Measurements from ENCODE around the gene PRDM16.

PRDM16 gene

DNA sequence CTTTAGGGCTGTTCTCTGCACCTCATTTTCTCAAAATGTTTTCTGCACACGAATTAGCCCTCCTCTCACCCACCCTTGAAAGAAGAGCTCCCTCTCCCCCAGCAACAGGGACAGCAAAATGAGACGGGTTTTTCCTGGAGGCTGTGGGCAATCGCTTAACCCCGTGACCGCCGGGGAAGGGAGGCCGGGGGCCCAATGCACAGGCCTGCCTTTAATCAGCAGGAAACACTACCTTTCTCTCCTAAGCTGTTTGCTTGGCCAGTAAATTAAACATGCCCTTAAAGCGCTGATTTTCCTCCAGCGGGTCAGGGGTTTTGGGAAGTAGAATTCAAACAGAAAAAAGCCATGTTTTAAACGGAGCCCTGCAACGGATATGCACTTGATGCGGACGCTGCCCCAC lies 114.4 kb downstream of the PRDM16 start:
- no peak for DNase-seq (ENCODE audit: low read depth)

DNA sequence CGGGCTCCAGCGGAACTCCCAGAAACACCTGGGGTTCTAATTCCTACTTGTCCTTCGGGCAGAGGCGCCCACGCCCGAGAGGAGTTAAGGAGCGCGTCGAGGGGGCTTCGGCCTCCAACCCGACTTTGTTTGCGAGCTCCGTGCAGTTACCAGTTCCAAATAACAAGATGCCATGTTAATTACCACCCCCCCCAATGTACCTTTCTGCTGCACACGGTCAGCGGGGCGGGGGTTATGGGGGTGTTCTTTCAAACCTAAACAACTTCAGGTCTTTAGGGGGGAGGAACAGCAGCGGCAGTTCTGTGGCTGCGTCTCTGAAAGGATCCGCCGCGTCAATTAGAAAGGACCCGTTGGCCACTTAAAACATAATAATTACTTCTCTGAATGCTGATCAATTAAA lies 114.8 kb downstream of the PRDM16 start:
- DNase-seq (ENCODE audit: low read depth): no peak

DNA sequence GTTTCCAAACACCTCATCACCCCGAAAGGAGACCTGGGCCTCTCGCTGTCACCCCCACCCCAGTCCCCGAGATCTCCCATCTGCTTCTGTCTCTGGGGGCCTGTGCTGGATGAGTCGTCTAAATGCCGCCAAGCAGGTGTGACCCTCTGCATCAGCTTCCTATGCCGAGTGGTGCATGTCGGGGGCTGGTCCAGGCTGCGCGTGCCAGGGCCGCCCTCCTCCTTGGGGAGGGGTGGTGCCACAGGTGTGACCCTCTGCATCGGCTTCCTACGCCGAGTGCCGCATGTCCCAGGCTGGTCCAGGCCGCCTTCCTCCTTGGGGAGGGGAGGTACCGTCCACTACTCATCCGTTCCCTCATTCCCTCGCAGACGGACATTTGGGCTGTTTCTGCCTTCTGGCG lies 115.7 kb downstream of the PRDM16 start:
- DNase-seq (ENCODE audit: low read depth): no peak

DNA sequence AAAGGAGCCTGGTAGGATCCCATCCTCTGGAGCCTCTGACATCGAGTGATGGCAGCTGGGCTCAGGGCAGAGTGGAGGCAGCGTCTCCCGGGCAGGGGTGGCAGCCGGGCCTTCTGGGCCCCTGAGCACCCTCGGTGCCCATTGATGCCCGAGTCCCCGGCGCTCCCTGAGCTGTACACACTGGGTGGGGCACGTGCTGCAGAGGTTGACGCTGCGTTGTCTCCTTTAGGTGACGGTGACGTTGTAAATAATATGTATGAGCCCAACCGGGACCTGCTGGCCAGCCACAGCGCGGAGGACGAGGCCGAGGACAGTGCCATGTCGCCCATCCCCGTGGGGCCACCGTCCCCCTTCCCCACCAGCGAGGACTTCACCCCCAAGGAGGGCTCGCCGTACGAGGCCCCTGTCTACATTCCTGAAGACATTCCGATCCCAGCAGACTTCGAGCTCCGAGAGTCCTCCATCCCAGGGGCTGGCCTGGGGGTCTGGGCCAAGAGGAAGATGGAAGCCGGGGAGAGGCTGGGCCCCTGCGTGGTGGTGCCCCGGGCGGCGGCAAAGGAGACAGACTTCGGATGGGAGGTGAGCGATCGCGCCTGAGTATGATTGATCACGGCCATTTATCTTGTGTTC lies 117.0 kb downstream of the PRDM16 start:
- no peak for DNase-seq (ENCODE audit: low read depth)

DNA sequence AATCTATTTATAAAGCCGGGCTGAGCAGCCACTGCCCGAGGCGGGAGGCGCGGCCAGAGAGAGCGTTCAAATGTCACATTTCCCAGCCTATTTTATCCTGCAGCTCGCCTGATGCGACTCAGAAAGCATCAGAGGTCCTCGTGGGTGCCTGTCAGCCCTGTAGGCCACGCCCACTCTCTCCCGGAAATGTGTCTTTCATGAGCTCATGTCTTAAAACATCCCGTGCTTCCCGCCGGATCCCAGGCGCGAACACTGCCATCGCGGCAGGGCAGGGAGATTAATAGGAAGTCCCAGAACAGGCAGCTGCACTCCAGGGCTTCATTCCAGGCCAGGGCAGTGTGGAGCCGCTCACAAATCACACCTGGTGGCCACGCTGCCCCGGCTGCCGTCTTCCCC lies 117.5 kb downstream of the PRDM16 start:
- peak; percentile 37 for DNase-seq (ENCODE audit: low read depth)

DNA sequence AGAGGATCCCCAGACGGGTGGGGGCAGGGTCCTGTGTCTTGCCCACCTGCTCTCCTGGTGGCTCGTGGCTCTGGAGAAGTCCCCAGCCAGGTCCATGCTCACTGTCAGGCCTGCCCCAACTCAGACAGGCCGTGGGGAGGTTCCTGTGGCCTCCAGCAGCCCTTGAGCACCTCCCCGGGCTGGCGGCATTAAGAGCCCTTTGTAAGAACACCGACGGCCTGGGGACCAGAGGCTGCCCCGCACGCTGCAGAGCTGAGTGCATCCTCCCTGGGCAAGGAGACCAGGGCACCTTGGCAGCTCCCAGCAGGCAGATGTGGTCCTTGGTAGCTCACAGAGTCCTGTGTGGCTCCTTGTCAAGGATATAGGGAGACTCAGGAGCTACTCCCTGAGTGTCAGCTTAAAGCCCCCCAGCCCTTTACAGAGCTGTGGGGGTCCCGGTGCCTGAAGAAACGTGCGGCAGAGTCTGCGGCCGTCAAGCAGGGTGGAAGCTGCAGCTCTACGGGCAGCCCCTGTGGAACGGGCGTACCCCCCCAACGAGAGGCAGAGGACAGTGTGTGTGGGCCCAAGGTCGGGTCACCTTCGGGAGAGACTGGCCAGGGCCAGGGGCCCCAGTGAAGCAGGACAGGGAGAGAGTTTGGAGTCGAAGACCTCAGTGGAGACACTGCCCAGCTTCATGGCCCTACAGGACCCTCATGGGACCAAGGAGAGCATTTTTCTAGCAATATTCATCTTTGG lies 118.6 kb downstream of the PRDM16 start:
- no peak for DNase-seq (ENCODE audit: low read depth)

DNA sequence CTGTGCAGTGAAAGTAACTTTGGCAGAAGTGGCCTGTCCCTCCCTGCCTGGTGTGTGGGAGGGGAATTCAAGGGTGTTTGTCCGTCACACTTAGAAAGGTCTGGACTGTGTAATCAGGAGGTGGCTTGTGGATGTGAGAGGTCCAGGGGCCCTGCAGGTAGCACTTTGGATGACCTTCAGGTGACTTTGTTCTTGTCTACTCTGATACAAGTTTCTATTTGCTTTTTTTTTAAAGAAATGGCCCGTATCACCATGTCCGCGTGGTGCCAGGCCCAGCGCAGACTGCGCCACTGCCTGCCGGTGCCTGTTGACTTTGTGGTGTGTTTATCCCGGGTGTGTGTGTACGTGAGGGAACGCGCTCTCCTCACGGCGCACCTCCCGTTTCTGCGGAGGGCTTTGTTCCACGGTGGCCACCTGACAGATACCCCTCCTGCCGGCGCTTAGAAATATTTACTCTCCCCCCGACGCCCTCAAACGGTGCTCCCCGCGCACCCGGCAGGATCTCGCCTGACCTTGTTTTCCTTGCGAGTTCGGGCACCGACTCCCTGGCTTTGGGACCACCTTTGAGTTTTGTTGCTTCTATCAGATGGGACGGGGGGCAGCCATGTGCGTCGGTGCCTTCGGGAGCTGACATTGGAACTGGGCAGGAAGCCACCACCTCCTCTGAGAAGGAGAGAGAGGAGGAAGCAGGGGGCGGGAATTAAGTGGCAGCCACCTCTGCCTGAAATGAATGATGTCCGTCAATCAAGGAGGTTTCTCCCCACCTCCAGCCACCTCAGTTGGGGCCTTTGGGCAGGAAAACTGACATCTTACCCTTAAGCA lies 119.4 kb downstream of the PRDM16 start:
- no peak for DNase-seq (ENCODE audit: low read depth)

DNA sequence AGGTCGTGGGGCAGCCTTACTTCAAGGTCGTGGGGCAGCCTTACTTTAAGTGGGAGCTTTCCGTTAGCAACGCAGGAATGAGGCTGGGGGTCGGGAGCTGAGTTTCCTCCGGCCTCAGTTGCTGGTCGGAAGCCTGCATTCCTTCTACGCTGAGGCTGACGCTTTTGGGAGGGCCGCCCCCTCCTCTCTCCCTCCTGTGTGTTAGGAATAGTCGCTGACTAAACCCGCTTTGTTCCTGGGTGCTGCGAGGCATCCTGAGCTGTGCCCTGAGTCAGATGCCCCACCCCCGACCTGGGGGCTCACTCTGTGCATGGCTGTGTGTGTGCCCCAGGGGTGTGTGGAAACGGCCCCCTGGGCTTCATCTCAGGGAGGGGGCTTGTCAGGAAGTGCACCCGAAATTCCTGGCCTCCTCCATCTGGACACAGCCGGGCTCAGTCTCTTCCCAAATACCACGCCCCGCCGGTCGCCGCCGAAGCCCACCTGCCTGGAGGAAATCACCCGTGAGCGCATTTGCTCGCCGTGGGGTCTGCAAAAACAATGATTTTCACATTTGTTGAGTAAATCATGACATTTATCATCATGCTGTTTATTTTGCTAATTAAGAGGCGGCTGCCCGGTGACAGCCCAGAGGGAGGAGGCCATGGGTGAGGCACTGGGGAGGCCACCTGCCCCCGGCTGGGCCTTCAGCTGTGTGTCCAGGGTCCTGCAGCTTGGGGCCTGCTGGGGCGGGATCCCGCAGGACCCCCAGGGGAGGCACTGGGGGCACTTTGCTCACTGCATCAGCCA lies 121.4 kb downstream of the PRDM16 start:
- no peak for DNase-seq (ENCODE audit: low read depth)

DNA sequence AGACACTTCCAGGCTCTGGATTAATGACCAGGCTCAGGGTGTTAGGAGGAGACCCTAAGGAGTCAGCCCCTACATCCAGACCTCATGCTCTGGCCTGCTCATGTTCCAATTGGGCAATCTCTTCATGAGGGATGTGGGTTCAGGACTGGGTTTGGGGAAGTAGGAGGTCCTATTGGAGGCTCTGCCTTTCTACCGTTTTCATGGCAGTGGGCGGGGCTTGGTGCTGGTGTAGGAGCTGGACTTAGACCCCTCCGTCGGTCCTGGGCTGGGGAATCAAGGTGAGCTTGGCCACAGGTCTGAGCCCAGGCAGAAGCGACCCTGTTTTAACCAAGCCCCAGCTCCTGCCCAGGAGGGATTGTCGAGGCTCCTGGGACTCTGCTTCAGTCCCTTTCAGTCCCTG lies 123.4 kb downstream of the PRDM16 start:
- DNase-seq (ENCODE audit: low read depth): no peak

DNA sequence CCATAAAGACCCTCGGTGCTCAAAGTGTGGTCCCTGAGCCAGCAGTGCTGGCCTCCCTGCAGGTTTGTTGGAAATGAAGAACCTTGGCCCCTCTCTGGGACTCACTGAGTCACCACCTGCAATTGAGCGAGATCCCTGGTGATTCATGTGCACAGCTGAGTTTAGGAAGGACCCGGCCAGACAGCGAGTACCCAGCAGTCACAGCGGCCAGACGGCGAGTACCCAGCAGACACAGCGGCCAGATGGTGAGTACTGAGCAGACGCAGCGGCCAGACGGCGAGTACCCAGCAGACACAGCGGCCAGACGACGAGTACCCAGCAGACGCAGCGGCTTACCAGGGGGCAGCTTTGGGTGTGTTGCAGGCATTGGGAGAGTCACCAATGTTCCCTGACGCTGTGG lies 123.8 kb downstream of the PRDM16 start:
- DNase-seq (ENCODE audit: low read depth): no peak

DNA sequence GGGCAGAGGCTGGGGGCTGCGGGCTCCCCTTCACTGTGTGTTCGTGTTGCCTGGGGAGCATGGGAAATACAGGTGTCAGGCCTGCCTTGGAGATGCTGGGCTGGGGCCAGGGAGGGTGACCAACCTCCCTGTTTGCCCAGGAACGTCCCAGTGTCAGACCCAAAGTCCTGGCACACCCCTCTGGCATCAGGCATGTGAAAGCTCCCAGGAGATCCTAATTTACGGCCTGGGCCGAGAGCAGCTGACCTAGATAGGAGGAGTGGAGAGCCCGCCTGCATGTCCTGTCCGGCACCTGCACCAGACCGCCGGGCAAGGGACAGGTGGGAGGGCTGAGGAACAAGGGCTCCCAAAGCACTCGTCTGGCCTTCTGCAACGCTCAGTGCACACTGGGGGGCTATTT lies 124.8 kb downstream of the PRDM16 start:
- DNase-seq (ENCODE audit: low read depth): no peak

DNA sequence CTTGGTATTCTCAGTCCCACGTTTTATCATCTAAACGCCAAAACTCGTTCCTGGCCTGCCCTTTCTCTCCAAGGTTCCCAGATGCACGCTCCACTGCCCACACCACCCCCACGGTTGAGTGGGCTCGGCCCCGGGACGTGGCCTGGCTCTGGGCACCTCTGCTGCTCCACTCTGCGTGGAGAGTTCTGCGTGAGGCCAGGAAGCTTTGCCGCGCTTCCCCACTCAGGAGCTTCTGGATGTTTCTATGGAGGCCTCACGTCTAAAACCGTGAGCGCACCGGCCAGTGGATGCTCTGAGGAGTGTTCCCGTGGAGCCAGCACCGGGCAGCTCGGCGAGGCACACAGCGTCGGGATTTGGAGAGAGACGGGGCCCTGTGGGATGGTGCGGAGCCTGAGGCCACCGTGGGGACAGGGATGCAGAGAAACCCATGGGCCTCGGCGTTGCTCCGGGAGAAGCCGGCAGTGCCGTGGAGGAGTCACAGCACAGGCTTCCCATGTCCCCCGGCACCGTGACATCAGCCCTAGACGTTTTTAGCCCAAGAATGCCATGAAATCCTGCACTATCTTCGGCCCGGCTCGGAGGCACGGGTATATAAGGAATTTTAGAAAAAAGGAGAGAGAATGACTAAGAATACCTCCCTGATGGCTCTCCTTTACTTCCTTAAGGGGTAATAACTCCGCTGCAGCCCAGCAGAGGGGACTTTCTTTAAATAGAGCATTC lies 125.9 kb downstream of the PRDM16 start:
- no peak for DNase-seq (ENCODE audit: low read depth)

DNA sequence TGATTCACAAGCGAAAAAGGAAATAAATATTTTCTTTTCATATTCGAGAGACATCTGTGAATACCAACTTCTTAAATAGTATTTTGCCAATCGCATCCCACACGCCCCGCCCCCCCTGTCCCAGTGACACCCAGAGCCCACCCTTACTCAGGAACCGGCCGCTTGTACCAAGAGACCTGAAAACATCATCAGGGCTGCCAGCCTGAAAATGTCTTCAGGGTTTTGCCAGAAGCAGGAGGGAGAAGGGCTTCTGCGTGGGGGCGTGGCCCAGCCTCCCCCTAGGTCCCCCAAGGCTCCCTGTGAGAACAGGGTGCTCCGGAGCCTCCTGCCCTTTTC lies 126.4 kb downstream of the PRDM16 start:
- no peak for DNase-seq (ENCODE audit: low read depth)

DNA sequence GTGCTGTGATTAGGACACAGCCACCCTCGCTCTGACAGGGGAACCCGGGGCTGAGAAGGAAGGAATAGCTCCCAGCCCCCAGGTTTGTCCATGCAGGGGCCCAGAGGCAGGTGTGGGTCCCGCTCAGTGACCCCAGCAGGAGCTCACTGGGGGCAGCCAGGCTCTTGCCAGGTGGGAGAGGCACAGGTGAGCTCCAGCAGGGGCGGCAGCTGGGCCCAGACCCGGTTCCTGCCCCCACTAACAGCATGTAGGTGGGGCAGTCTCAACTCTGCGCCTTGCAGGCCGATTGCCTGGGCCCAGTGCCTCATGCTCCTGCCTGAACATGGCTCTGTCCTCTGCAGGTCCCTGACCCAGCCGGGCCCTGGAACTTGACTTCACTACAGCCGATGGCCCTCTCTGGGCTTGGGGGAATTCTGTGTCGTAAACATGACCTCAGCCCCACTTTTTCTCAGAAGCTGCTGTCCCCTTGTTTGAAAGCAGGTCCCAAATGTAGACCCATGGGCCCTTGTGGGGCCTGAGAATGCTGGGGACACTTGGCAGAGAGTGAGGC lies 127.0 kb downstream of the PRDM16 start:
- no peak for DNase-seq (ENCODE audit: low read depth)

DNA sequence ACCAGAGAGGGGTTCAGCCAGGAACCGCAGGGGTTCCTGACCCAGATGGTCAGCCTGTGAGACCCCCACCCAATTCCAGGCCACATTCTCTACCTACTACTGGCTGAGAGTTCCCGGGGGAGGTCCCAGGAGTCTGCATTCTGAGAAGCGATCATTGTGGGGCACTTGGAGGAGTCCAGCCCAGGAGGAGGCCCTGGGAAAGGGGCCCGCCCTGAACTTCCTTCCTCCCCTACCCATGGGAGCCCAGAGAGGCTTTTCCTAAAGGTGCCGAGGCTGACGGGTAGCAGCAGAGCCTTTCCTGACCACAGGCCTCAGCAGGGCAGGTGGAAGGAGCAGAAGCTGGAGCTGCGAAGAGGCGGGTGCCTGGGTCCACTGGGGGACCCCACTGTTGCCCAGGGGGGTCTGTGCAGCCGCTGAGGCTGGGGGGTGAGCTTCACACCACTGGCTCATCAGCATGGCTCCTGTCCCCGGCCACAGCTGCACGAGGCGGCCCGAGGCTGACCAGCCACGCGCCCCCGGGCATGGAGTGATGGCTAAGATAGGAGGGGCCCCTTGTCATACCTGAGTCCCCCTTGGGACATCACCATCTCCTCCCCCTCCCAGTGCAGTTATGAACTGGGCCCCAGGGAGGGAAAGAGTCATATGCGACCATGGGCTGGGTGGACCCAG lies 127.7 kb downstream of the PRDM16 start:
- no peak for DNase-seq (ENCODE audit: low read depth)

DNA sequence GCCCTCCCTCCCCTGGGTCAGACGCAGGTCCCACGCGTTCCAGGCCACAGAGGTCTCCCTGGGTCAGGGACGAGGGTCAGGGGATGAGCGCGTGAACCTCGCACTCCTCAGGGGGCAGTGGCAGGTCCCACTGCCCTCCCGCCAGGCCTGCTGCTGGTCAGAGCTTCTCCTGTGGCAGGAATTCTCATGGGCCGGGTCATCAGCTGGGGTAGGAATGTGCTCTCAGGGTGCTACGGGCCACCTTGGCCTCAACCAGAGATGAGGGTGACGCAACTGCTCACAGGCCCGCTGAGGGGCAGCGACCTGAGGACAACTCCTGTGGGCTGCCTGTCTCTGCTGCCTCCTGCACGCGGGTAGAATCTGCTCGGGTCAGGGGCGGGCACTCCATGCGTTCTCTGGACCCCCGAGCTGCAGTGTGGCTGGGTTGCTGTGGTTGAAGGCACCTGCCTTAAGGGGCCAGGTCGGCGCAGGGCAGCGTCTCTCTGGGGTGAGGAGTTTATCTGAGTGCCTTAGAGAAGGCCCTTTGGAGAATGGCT lies 128.8 kb downstream of the PRDM16 start:
- no peak for DNase-seq (ENCODE audit: low read depth)

DNA sequence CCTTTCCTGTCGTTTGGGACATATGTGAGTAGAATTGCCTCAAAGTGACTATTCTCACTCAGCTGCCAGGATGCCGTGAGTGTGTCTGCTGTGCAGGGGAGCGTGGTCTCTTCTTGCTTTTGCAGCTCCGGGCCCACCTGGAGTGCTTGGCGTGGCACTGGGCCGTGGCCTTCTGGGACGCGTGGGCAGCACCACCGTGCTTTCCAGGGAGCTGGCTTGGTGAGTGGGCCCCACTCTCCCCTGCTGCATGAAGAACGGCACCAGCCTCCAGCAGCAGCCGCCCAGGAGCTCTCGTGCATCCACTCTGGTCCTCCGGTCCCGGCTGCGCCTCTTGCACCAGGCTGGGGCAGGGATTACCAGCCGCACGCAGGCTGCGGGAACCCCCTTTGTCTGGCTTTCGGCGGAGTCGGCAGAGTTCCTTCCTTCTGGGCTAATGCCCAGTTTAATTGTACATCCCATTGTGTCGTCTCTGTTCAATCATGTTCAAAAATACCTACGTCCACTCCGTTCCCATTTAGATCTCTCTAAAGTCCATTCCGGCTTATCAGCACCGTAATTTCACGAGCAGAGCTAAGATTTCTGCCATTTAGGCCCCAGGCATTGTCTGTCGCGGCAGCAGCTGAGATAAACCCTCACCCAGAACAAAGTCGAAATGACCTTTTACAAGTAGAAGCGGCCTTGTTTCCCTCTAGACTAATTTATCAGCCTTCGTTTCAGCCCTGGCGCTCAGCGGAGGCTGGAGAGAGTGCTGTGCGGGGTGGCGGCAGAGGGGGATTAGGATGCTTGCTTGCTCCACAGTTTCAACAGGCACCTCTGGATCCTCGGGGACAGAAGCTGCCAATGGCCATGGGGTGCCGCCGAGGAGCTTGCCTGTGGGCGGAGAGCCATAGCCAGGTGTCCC lies 129.6 kb downstream of the PRDM16 start:
- no peak for DNase-seq (ENCODE audit: low read depth)

DNA sequence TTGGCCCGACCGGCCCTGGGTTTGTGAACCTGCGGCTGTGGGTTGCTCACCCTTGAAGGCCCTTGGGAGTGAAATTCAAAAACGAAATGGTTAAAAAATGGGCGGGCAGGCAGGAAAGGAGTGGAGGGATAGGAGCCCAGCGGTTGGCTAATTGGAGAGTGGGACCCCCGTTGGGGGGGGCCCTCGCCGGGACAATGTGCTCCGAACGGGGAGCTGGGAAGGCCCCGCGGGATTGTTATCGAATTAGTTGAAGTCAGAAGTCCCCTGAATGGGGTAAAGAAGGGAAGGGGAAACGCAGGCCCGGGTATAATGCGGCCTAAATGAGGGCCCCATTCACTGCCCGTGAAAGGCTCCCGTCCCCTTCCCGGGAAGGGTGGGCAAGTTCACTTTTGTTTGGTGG lies 135.7 kb downstream of the PRDM16 start:
- DNase-seq (ENCODE audit: low read depth): no peak

DNA sequence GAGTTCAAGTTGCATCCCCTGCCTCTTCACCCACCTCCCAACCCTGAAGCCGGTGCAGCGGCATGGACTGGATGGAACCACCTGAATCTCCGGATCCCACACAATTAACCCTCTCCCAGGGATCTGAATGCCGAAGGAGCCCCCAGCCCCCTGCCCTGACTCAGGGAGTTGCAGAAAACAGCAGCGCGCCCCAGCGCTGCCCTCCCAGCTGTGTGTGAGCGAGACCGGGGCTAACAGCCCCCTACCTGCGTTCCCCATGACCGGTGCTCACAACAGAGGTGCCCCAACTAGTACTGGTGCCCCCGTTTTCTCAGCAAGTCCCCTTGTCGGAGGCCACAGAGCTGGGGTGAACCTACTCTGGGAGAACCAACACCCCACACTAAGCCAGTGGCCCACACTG lies 136.8 kb downstream of the PRDM16 start:
- DNase-seq (ENCODE audit: low read depth): no peak

DNA sequence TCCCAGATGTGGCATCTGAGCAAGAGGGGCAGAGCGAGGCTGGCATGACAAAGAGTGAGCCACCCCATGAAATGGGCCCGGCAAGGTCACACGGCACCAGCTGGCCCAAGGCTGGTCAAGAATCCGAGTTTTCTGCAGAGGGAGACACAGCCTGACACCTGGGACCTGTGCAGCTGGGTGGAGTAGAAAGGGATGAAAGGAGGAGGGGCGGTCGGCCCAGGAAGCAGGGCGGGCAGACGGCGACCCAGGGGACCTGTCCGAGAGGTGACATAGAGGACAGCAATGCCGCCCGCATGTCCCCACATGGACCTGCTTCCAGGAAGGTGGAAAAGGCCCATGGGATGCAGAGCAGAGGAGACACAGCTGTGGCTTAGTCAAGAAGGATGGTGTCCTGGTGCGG lies 137.7 kb downstream of the PRDM16 start:
- no peak for DNase-seq (ENCODE audit: low read depth)
